T-helper 1 cell treated with Interleukin-12 subunit alpha and Interleukin-12 subunit beta and Interleukin-4 antibody, amounts not matched to agents 30 μg/mL and 1 μg/mL, for 36 hours (primary cell): ENCODE measurements around the gene ZBTB44.

Source experiments
- H3K27ac Mint-ChIP-seq: one replicate; pipeline ENCODE4 v1.8.0; 2021; ENCODE audit warnings: mild to moderate bottlenecking, mixed read lengths
- H3K27me3 Mint-ChIP-seq: one replicate; pipeline ENCODE4 v1.8.0; 2021; ENCODE audit warnings: low read depth, mixed read lengths
- H3K36me3 Mint-ChIP-seq: one replicate; pipeline ENCODE4 v1.8.0; 2021; ENCODE audit warnings: low read depth, mixed read lengths
- H3K4me1 Mint-ChIP-seq: one replicate; pipeline ENCODE4 v1.8.0; 2021; ENCODE audit warnings: low read depth, mixed read lengths
- H3K4me3 Mint-ChIP-seq: one replicate; pipeline ENCODE4 v1.8.0; 2021; ENCODE audit warnings: mild to moderate bottlenecking, moderate library complexity, mixed read lengths
- H3K9me3 Mint-ChIP-seq: one replicate; pipeline ENCODE4 v1.8.0; 2021; ENCODE audit warnings: mixed read lengths

The ZBTB44 gene

GRCh38 chr11:130209954-130210854 lies 104.5 kb downstream of the ZBTB44 start:
- no peaks in the 10 kb centered on the region for H3K27me3 Mint-ChIP-seq
- no peaks in the 10 kb centered on the region for H3K36me3 Mint-ChIP-seq
- H3K4me3 Mint-ChIP-seq, result no peak overlapping the region
- no peaks in the 10 kb centered on the region for H3K9me3 Mint-ChIP-seq
- H3K4me1 Mint-ChIP-seq, result no peaks in the 10 kb centered on the region
- no peak overlapping the region for H3K27ac Mint-ChIP-seq

GRCh38 chr11:130209128-130209932 lies 105.4 kb downstream of the ZBTB44 start:
- Mint-ChIP-seq H3K4me3 (no peak overlapping the region), H3K4me1 (no peaks in the 10 kb centered on the region), H3K36me3 (no peaks in the 10 kb centered on the region), H3K27ac (no peak overlapping the region), H3K27me3 (no peaks in the 10 kb centered on the region), H3K9me3 (no peaks in the 10 kb centered on the region)

GRCh38 chr11:130208241-130209127 lies 106.2 kb downstream of the ZBTB44 start:
- H3K27me3 Mint-ChIP-seq, result no peaks in the 10 kb centered on the region
- no peak overlapping the region for H3K4me3 Mint-ChIP-seq
- H3K27ac Mint-ChIP-seq, result no peak overlapping the region
- H3K4me1 Mint-ChIP-seq, result no peaks in the 10 kb centered on the region
- no peaks in the 10 kb centered on the region for H3K9me3 Mint-ChIP-seq
- no peaks in the 10 kb centered on the region for H3K36me3 Mint-ChIP-seq

GRCh38 chr11:130206141-130206540 lies 108.6 kb downstream of the ZBTB44 start:
- Mint-ChIP-seq H3K27ac (no peak overlapping the region), H3K36me3 (no peaks in the 10 kb centered on the region), H3K4me1 (no peaks in the 10 kb centered on the region), H3K9me3 (no peaks in the 10 kb centered on the region), H3K4me3 (no peak overlapping the region), H3K27me3 (no peaks in the 10 kb centered on the region)

- H3K27ac Mint-ChIP-seq, result no peak overlapping the region
- H3K4me3 Mint-ChIP-seq, result no peak overlapping the region
- no peaks in the 10 kb centered on the region for H3K27me3 Mint-ChIP-seq
- H3K9me3 Mint-ChIP-seq, result no peaks in the 10 kb centered on the region
- no peaks in the 10 kb centered on the region for H3K4me1 Mint-ChIP-seq
- no peaks in the 10 kb centered on the region for H3K36me3 Mint-ChIP-seq
These were observed 110.0 kb downstream of the ZBTB44 start for GRCh38 chr11:130204703-130205095.

GRCh38 chr11:130203766-130204702 lies 110.7 kb downstream of the ZBTB44 start:
- Mint-ChIP-seq H3K27ac (no peak overlapping the region), H3K4me3 (no peak overlapping the region), H3K27me3 (no peaks in the 10 kb centered on the region), H3K4me1 (no peaks in the 10 kb centered on the region), H3K9me3 (no peaks in the 10 kb centered on the region), H3K36me3 (no peaks in the 10 kb centered on the region)

- Mint-ChIP-seq H3K9me3 (no peaks in the 10 kb centered on the region), H3K36me3 (no peaks in the 10 kb centered on the region), H3K27ac (no peak overlapping the region), H3K4me3 (no peak overlapping the region), H3K4me1 (no peaks in the 10 kb centered on the region), H3K27me3 (no peaks in the 10 kb centered on the region)
These were observed 111.7 kb downstream of the ZBTB44 start for GRCh38 chr11:130202818-130203689.

- H3K4me3 Mint-ChIP-seq, result no peak overlapping the region
- no peaks in the 10 kb centered on the region for H3K27me3 Mint-ChIP-seq
- no peaks in the 10 kb centered on the region for H3K9me3 Mint-ChIP-seq
- no peaks in the 10 kb centered on the region for H3K36me3 Mint-ChIP-seq
- no peaks in the 10 kb centered on the region for H3K4me1 Mint-ChIP-seq
- H3K27ac Mint-ChIP-seq, result no peak overlapping the region
These were observed 112.5 kb downstream of the ZBTB44 start for GRCh38 chr11:130202009-130202817.

- no peaks in the 10 kb centered on the region for H3K9me3 Mint-ChIP-seq
- H3K4me3 Mint-ChIP-seq, result no peak overlapping the region
- H3K4me1 Mint-ChIP-seq, result no peaks in the 10 kb centered on the region
- no peaks in the 10 kb centered on the region for H3K36me3 Mint-ChIP-seq
- no peak overlapping the region for H3K27ac Mint-ChIP-seq
- no peaks in the 10 kb centered on the region for H3K27me3 Mint-ChIP-seq
These were observed 113.7 kb downstream of the ZBTB44 start for GRCh38 chr11:130201026-130201425.

GRCh38 chr11:130199792-130200191 lies 114.9 kb downstream of the ZBTB44 start:
- no peaks in the 10 kb centered on the region for H3K4me1 Mint-ChIP-seq
- H3K27me3 Mint-ChIP-seq, result no peaks in the 10 kb centered on the region
- no peak overlapping the region for H3K27ac Mint-ChIP-seq
- no peaks in the 10 kb centered on the region for H3K36me3 Mint-ChIP-seq
- no peak overlapping the region for H3K4me3 Mint-ChIP-seq
- H3K9me3 Mint-ChIP-seq, result no peaks in the 10 kb centered on the region

GRCh38 chr11:130198964-130199363 lies 115.8 kb downstream of the ZBTB44 start:
- no peak overlapping the region for H3K4me3 Mint-ChIP-seq
- no peaks in the 10 kb centered on the region for H3K27me3 Mint-ChIP-seq
- H3K36me3 Mint-ChIP-seq, result no peaks in the 10 kb centered on the region
- no peaks in the 10 kb centered on the region for H3K4me1 Mint-ChIP-seq
- H3K27ac Mint-ChIP-seq, result no peak overlapping the region
- no peaks in the 10 kb centered on the region for H3K9me3 Mint-ChIP-seq

- H3K27ac Mint-ChIP-seq, result no peak overlapping the region
- no peaks in the 10 kb centered on the region for H3K27me3 Mint-ChIP-seq
- H3K4me3 Mint-ChIP-seq, result no peak overlapping the region
- no peaks in the 10 kb centered on the region for H3K36me3 Mint-ChIP-seq
- no peaks in the 10 kb centered on the region for H3K9me3 Mint-ChIP-seq
- H3K4me1 Mint-ChIP-seq, result no peaks in the 10 kb centered on the region
These were observed 116.4 kb downstream of the ZBTB44 start for GRCh38 chr11:130198292-130198691.
